GM12878 (cell line): ENCODE data around the gene CAVIN2.

Experiments
- POLR2AphosphoS5 ChIP-seq: IDR thresholded peaks from 2 replicates; pipeline ENCODE4 v1.6.1; 2011; ENCODE audit warnings: mild to moderate bottlenecking, low read length, inconsistent platforms
- TF ChIP-seq, protein P1 (sequence below): fragments of 450-650 bp; IDR thresholded peaks from 2 replicates; pipeline ENCODE4 v1.6.1; 2014; ENCODE audit warnings: mild to moderate bottlenecking
- TF ChIP-seq, protein P2 (sequence below), 3 experiments: IDR thresholded peaks in 2 of 3; conservative IDR thresholded peaks in 1 of 3; 2 replicates each; pipeline ENCODE4 v1.5.1; 2011; ENCODE audit warnings: low read depth in 3 of 3, low read length in 3 of 3, mild to moderate bottlenecking in 3 of 3, control low read depth in 2 of 3, moderate library complexity in 2 of 3, inconsistent platforms in 1 of 3, mixed read lengths in 1 of 3; ENCODE audit not compliant: control insufficient read depth in 2 of 3, insufficient read depth in 1 of 3; ENCODE audit errors: extremely low read depth in 1 of 3

DNA sequence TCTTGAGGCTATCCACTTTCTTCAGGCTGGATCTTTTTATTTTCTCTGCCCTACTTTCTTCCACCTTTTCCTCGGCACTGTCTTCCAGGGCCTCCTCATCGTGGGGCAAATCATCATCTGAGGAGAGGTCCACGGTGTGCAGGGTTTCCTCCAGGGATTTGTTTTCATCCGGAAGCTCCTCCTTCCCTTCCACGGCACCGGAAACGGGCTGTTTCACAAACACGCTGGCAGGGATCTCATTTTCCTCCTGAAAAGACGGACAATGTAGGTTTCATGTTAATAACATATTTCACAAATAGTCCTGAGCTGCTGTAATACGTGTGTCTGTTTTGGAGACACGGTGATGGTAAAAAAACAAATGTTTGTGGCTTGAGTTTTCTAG, 10.4 kb downstream of the CAVIN2 start:
- no peak for TF ChIP-seq POLR2AphosphoS5
- TF ChIP-seq, protein P1, sequence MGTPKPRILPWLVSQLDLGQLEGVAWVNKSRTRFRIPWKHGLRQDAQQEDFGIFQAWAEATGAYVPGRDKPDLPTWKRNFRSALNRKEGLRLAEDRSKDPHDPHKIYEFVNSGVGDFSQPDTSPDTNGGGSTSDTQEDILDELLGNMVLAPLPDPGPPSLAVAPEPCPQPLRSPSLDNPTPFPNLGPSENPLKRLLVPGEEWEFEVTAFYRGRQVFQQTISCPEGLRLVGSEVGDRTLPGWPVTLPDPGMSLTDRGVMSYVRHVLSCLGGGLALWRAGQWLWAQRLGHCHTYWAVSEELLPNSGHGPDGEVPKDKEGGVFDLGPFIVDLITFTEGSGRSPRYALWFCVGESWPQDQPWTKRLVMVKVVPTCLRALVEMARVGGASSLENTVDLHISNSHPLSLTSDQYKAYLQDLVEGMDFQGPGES, result no peak
- TF ChIP-seq, protein P2, sequence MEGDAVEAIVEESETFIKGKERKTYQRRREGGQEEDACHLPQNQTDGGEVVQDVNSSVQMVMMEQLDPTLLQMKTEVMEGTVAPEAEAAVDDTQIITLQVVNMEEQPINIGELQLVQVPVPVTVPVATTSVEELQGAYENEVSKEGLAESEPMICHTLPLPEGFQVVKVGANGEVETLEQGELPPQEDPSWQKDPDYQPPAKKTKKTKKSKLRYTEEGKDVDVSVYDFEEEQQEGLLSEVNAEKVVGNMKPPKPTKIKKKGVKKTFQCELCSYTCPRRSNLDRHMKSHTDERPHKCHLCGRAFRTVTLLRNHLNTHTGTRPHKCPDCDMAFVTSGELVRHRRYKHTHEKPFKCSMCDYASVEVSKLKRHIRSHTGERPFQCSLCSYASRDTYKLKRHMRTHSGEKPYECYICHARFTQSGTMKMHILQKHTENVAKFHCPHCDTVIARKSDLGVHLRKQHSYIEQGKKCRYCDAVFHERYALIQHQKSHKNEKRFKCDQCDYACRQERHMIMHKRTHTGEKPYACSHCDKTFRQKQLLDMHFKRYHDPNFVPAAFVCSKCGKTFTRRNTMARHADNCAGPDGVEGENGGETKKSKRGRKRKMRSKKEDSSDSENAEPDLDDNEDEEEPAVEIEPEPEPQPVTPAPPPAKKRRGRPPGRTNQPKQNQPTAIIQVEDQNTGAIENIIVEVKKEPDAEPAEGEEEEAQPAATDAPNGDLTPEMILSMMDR (IDR thresholded peaks at IDR 0.05 in 2 of 3, conservative IDR thresholded peaks at IDR 0.05 in 1 of 3; ENCODE audit: control insufficient read depth in 2 of 3, extremely low read depth in 1 of 3, insufficient read depth in 1 of 3, low read depth in 3 of 3, low read length in 3 of 3), result no peak
